GM12891 (cell line): ENCODE measurements around the gene IDH2.

Experiments used
- DNase-seq: peaks from one replicate; pipeline ENCODE4 v3.0.0; 2011; ENCODE audit warnings: low spot score; ENCODE audit not compliant: insufficient read length
- FAIRE-seq: peaks from 2 replicates; lab custom pipeline; 2011; peaks lifted over from hg19 to GRCh38; lab: Jason Lieb, UNC
- PAX5 ChIP-seq: IDR thresholded peaks from 2 replicates; pipeline ENCODE4 v1.6.1; 2011; ENCODE audit warnings: low read length, moderate library complexity, mild to moderate bottlenecking; ENCODE audit not compliant: insufficient read depth, severe bottlenecking
- POLR2A ChIP-seq: IDR thresholded peaks from 2 replicates; pipeline ENCODE4 v1.6.1; 2011; ENCODE audit warnings: low read depth, low read length, control low read depth
- POLR2AphosphoS5 ChIP-seq: IDR thresholded peaks from 2 replicates; pipeline ENCODE4 v1.6.1; 2011; ENCODE audit warnings: low read depth, low read length, control low read depth
- POU2F2 ChIP-seq: IDR thresholded peaks from 2 replicates; pipeline ENCODE4 v1.6.1; 2011; ENCODE audit warnings: low read depth, mild to moderate bottlenecking, control low read depth, low read length, moderate library complexity
- SPI1 ChIP-seq: IDR thresholded peaks from 2 replicates; pipeline ENCODE4 v1.6.1; 2011; ENCODE audit warnings: low read depth, low read length, control low read depth
- TAF1 ChIP-seq: IDR thresholded peaks from 2 replicates; pipeline ENCODE4 v1.6.1; 2011; ENCODE audit warnings: low read depth, low read length, control low read depth

The IDH2 gene

DNA sequence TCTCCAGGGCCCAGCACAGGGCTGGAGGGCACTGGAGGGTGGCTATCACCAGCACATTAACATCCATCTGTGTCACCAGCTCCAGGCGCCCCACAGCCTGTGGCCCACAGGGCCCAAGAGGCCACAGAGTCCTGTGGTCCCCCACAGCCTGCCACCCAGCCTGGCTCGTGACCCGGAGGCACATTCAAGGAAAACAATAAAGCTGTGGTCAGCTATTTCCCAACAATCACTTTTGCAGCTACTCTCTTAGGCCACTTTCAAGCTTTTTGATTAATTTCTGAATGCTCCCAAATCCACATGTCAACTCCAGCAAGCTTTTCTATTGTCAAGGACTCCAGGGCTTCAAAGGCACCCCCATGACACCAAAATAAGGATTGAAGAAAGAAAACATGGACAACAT, 16.7 kb downstream of the IDH2 start:
- DNase-seq (no peak), FAIRE-seq (no peak)
- TF ChIP-seq TAF1, result no peak
- no peak for TF ChIP-seq POLR2AphosphoS5
- no peak for TF ChIP-seq POLR2A
- no peak for TF ChIP-seq POU2F2
- no peak for TF ChIP-seq PAX5
- no peak for TF ChIP-seq SPI1

DNA sequence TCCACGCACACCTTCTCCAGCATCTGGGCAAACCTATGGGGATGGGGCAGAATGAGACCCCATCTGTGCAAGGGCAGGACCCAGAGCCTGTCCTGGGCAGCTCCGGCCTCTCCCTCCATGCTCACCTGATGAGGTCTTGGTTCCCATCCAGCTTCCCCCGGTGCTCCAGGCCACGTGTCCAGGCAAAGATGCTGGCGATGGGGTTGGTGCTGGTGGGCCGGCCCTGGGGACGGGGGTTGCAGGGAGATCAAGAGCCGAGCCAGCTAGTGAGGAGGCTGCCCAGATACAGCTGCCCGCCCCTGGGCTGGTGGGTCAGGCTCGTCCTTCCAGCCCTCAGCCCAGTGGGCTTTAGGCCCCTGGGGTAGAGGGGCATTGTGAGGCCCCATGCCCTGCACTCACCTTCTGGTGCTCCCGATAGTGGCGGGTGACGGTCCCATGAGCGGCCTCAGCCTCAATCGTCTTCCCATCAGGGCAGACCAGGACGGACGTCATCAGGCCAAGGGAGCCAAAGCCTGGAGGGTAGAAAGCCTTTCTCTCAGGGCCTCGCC, 17.3 kb downstream of the IDH2 start:
- no peak for FAIRE-seq
- DNase-seq, result no peak
- TF ChIP-seq POLR2A (no peak), PAX5 (no peak), POLR2AphosphoS5 (no peak), SPI1 (no peak), POU2F2 (no peak), TAF1 (no peak)

DNA sequence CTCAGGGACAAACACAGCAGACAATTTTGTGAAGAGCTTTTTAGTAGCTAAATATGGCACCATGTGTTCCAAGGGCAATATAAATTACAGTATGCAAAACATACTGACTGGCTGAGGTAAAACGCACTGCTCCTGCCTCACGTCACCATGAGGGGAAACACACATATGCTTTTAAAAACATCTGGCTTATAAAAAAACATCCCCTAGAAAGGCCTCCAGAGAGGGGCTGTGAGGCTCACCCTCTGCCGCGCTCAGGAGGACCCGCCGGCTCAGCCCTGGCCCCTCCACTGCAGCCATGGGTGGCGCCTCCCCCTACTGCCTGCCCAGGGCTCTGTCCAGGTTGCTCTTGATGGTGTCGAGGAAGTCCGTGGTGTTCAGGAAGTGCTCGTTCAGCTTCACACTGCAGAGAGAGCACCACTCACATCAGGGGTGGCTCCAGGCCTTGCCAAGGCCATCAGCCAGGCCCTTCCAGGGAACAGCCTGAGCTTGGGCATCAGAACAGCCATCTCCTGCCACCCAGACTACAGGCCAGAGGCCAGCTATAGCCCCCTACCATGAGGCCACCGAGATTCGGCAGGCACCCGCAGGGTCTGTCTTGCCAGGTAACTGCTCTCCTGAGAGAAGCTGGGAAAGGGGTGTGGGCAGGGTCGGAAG, 18.2 kb downstream of the IDH2 start:
- no peak for FAIRE-seq
- DNase-seq, result no peak
- no peak for TF ChIP-seq SPI1
- no peak for TF ChIP-seq PAX5
- no peak for TF ChIP-seq TAF1
- TF ChIP-seq POLR2AphosphoS5, result no peak
- no peak for TF ChIP-seq POLR2A
- TF ChIP-seq POU2F2, result no peak

DNA sequence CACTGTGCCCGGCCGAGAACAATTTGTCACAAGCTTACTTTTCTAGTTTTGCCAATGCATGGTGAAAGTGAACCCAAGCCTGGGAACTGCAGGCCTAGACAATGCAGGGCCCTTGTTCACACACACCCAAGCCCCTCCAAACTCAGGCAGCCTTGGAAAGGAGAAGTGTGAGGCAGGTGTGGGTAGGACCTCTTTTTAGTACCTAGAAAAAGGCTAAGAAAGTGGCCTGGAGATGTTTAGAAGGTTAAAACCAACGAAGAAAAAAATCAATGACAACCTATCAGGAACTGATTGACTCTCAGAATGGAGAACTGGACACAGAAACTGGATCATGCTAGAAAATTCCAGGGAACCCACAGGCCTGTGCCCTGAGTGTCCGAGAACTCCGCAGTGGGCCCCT, 18.8 kb downstream of the IDH2 start:
- DNase-seq (no peak), FAIRE-seq (no peak)
- no peak for TF ChIP-seq POU2F2
- TF ChIP-seq PAX5, result no peak
- TF ChIP-seq POLR2AphosphoS5, result no peak
- no peak for TF ChIP-seq POLR2A
- TF ChIP-seq SPI1, result peak; percentile 9; the same call in 1 of the 2 replicates
- no peak for TF ChIP-seq TAF1

DNA sequence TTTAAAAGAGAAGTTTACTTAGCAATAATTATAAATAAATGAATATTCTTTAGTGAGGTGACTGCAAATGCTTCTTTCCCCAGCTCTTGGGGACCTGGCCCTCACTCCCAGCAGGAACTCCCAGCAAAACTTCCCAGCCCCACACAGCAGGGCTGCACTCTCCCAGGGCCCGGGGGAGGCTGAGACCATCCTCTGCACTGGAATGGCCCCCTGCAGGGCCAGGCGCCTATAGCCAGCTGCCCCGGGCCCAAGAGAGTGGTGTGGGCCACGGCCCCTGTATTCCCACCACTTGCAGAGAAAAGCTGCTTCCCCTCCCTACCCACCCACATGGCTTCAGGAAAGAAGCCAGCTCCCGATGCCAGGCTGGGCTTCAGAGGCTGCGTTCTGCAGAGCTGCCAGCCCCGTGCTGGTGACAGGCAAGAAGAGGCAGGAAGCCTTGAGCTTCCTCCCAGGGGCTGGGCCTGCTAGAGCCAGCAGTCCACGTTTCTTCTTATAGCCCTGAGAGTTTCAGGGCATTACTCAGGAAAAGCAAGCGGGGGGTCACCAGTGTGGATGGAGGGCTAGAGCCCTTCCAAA, 20.0 kb downstream of the IDH2 start:
- FAIRE-seq (no peak), DNase-seq (no peak)
- TF ChIP-seq POLR2A (no peak), POU2F2 (no peak), TAF1 (no peak), SPI1 (no peak)

DNA sequence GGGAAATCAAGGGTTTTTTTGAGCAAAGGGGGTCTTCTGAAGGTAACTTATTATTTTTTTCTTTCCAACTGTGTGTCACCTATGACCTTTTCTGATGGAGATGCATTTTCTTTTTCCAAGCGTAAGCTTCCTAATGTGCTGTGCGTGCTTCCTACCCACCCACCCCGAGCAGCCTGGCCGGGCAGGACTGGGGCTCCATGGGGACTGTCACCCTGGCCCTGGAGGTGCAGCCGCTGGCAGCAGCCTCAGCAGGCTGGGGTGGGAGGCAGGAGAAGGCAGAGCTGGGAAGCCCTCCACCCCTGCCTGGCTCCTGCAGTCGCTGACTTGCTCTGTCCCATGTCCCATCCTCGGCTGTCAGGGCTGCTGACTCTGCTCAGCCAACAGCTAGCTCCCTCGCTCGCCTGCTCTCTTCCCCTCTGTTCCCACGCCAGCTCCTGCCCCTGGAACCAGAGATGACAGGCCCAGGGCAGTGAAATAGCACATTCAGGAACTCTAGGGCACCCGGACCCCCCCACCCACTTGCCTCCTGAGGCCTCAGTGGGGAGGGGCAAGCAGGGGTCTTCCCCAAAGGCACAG, 21.4 kb downstream of the IDH2 start:
- no peak for DNase-seq
- no peak for FAIRE-seq
- TF ChIP-seq PAX5 (no peak), SPI1 (no peak)

DNA sequence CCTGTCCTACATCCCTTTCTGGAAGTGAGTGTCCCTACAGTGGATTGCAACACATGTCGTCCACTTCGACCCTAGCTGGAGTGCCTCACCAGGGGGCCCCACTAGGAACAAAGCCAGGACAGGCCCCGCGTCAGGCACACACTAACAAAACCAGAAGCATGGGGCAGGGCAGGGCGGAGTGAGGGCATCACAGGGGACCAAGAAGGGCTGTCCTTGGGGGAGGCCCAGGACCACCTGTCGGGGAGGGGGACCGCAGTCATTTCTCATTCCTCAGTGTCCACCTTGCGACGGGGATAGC, 21.9 kb downstream of the IDH2 start:
- TF ChIP-seq POLR2A (no peak), POU2F2 (no peak), SPI1 (no peak), TAF1 (no peak)
- no peak for DNase-seq
- no peak for FAIRE-seq

DNA sequence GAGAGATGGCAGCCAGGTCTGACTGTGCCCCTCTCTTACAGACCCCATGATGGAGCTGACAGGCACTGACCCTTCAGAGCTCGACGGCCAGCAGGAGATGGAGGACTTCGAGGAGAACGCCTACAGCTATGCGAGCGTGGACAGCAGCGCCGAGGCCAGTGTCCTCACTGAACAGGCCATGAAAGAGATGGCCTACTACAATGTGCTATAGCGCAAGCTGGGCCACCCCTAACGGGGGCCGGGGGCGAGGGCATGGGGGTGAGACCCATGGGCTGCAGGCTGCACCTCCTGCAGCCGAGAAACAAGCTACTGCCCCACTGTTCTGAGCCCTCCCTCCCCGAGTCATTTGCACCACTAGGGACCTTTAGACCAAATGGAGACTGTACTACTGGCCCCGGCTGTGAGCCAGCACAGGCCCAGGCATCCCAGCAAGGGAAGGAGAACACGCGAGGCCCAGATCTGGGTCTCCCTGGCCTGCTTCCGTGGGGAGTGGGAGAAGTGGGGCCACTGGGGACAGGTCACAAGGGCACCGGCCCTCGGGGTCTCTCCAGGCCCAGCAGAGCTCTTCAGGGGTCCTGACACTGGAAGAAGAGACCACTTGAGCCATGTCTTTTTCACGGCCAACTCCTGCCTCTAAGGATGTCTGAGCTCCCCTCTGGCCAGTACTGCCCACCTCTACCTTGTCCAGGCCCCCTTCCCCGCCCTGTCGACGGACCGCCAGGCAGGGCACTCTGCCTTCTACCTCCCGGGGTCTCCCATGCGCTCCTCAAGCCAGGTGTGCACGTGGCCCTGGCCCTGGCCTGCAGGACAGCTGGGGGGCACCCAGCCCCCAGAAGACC, 22.4 kb downstream of the IDH2 start:
- DNase-seq, result no peak
- FAIRE-seq, result no peak
- no peak for TF ChIP-seq POU2F2
- TF ChIP-seq POLR2A, result no peak
- no peak for TF ChIP-seq PAX5
- no peak for TF ChIP-seq POLR2AphosphoS5
- no peak for TF ChIP-seq SPI1

DNA sequence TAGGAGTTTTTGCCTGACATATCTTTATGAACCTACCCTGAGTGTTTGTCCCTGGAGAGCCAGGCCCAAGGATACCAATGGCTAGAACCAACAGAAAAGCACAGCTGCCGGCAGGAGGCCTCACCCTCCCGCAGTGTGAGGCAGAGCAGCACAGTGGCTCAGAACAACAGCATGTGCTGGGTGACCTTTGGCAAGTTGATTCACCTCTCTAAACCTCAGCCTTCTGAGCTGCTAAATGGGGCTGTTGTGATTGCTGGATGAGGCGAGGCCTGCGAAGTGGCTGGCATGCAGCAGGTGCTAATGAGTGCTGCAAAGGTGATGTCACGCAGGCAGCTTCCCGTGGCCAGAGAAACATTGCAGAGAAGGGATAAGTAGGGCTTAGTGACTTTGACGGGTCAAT, 23.3 kb downstream of the IDH2 start:
- TF ChIP-seq POLR2AphosphoS5 (0 out of 2 replicates have a peak, but pooled peaks have one; percentile 28), PAX5 (no peak)
- DNase-seq (no peak), FAIRE-seq (no peak)

DNA sequence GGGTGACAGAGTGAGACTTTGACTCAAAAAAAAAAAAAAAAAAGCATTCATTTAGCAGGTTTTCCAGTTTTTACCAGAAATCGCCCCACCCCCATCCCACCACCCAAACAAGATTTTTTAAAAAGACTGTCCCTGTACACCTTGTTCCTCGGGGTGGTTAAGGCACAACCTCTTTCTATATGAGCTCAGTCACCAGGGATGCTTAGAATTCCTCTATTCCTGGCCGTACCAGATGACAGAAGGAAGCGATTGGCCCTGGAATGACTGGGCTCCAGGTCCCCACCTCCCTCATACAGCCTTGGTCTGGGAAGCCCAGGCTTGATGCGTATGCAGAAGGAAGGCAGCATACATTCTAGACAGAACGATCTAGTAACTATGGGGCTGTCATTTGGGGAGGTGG, 25.6 kb downstream of the IDH2 start:
- TF ChIP-seq TAF1, result no peak
- no peak for TF ChIP-seq POLR2AphosphoS5
- no peak for TF ChIP-seq POU2F2
- TF ChIP-seq PAX5, result no peak
- TF ChIP-seq POLR2A, result no peak
- no peak for TF ChIP-seq SPI1
- FAIRE-seq (no peak), DNase-seq (no peak)
